ENCODE data around the gene ZNF774.

- TF ChIP-seq POLR2AphosphoS5 (IDR thresholded peaks at IDR 0.05; ENCODE audit: low read depth, low read length) (no peak), POLR2A (IDR thresholded peaks at IDR 0.05; ENCODE audit: low read depth, low read length) (no peak), SPI1 (IDR thresholded peaks at IDR 0.05; ENCODE audit: low read depth, low read length) (no peak), TAF1 (IDR thresholded peaks at IDR 0.05; ENCODE audit: low read depth, low read length) (no peak)
These were observed 26.4 kb upstream of the ZNF774 start for GRCh38 chr15:90325726-90326125.

Measured in GM12891 (cell line).